ENCODE data around the gene SLC35F4.

SLC35F4 gene

DNA sequence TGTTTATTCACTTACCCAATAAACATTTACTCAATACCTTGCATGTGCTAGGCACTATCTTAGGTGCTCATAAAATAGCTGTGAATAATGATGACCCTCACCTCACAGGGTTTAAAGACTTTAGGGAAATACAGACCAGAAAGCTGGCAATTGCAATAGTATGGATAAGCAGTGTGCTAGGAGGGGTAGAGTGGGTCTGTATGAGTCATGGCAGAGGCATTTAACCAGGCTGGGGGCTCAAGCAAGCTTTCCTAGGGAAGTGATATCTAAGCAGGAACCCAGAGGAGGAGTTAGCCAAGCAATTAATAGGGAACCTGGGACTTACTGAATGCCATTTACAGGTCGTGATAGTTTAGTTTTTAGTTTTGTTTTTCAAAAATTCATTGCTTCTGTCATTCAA is 248.4 kb downstream of the SLC35F4 start:
- no peak for DNase-seq (ENCODE audit: low read depth)

DNA sequence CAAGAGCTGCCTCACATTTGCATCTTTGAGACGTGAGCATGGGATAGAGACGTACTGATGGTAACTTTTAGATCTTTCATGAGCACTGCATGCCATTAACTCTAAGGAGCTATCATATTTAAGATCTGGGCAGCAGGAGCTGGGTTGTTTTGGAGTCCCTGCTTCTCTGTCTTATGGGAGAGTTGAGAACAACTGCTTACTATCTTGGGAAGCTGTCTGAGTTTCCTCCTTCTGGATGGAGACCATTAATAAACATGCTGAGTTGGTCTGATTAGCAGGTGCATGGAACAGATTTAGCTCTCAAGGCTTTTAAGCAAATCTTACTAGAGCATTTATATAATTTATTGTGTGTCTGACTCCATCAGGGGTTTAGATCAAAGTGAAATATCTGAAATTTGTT is 252.9 kb downstream of the SLC35F4 start:
- DNase-seq (ENCODE audit: low read depth), result no peak

DNA sequence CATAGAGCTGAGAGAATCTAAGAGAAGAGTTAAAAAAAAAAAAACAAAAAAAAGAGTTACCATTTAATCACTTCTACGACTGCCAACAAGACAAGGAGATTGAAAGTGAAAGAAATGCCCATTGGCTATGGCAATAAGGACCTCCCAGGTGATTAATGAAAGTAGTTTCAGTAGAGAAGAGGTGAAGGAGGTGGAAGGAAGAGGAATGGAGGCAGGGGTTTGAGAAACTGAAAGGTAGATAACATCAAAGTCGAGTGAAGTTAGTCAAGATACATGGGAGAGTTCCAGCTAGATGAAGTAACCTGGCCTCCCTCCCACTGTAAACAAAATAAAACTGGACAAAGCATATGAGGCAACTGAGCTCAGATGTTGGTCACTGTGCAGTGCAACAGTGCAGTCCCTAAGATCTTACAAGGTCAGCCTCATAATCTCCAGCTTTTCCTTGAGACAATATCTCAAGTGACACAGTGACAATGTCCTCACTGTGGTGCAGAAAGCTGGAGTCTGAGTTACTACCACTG is 254.3 kb downstream of the SLC35F4 start:
- DNase-seq (ENCODE audit: low read depth), result no peak

DNA sequence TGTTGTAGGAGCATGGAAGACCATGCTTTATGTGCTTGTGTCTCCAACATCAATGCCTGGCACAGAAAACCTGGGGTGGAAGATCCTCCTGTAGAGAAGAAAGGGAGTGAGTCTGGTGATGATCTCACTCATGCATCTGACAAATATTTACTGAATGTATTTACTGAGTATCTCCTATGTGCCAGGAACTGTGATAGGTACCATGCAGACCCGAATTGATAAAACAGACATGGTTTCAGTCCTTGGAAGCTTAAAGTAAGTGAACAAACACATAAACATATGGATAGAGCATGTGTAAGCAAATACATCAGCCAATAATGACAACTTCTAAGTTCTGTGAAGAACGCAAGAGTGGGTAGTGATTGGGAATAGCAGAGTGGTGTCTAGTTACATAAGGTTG is 255.3 kb downstream of the SLC35F4 start:
- no peak for DNase-seq (ENCODE audit: low read depth)

- no peak for DNase-seq (ENCODE audit: low read depth)
Observed at GRCh38 chr14:57609192-57610075, 256.5 kb downstream of the SLC35F4 start.

DNA sequence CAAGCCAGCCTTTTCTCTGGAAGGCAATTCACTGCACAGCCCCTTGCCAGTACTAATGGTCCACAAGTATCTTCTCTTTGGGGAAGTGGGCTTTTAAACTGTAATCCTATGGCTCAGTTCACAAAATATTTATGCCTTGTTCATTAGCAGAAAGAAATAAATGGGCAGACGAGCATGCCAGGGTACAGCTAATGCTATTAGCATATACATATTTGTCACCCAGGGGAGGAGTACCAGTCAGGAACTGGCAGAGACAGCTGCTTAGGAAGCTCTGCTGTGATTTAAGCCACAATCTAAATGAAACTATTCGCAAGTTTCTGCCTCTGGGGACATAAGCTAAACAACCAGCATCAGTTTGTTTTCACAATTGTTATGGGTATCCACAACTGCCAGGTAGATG is 258.8 kb downstream of the SLC35F4 start:
- DNase-seq (ENCODE audit: low read depth), result no peak

DNA sequence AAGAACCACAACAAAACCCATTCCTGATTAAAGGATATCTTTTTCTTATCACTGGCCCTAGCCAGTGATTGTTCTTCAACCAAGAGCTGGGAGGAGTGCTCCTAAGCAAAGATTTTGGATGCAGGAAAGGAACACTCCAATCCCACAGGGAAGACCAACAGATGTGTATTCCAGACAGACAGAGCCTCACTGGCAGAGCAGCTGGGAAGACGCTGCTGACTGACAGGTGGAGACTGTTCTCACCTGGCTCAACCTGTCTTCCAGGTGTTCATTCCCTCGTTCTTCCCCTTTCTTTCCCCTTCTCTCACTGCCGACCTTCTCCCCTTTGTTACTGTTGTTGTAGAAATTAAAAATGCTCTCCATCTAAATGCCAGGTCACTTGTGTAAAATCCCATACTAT is 282.5 kb downstream of the SLC35F4 start:
- no peak for DNase-seq (ENCODE audit: low read depth)

DNA sequence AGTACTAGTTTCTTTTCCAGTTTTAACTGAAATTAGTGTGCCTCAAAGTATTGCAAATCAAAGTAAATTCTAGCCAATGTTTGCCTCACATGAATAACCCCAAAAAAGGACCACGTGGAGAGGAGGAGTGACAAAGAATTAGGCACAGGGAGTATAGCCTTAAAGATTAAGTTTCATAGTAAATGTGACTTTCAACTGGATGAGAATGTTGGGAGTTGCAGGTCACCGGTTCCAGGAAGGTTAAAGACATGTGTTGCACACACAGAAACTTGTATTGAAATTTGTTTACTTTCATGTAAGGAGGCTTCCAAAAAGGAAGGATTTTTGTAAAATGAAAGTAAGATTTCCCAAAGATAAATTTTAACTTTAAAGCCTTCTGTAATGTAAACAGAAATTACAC is 283.1 kb downstream of the SLC35F4 start:
- no peak for DNase-seq (ENCODE audit: low read depth)

DNA sequence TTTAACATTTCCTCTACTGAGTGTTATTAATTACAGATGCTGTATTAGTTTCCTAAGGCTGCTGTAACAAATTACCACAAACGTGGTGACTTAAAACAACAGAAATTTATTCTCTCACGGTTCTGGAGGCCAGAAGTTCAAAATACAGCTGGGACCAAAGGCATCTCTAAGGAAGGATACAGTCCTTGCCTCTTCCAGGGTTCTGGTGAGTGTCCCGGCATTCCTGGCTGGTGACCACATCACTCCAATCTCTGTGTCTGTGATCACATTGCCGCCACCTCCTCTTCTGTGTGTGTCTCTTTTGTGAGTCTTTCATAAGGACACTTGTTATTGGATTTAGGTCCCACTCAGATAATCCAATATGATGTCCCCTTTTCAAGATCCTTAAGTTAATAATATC is 287.1 kb downstream of the SLC35F4 start:
- DNase-seq (ENCODE audit: low read depth), result no peak

DNA sequence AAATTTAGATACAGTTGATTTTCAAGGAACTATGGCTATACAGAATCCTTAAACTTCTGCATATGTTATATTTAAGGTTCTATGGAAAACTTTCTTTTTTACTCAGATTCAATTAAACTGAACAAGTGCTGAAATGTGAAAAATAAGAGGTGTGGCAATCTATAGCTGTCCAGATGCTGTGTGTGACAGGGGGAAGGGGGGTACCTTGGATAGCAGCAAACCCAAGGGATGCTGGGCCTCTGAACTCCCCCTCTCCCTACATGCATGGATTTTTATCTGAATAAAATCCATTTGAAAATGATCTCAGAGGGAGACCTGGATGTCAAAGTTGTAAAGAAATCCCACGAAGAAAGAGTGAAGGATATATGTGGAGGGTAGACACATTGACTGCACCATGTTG is 289.4 kb downstream of the SLC35F4 start:
- no peak for DNase-seq (ENCODE audit: low read depth)

- DNase-seq (ENCODE audit: low read depth), result no peak
Observed at GRCh38 chr14:57575482-57575881, 290.4 kb downstream of the SLC35F4 start.

GRCh38 chr14:57574617-57575288 is 291.1 kb downstream of the SLC35F4 start:
- DNase-seq (ENCODE audit: low read depth), result no peak

DNA sequence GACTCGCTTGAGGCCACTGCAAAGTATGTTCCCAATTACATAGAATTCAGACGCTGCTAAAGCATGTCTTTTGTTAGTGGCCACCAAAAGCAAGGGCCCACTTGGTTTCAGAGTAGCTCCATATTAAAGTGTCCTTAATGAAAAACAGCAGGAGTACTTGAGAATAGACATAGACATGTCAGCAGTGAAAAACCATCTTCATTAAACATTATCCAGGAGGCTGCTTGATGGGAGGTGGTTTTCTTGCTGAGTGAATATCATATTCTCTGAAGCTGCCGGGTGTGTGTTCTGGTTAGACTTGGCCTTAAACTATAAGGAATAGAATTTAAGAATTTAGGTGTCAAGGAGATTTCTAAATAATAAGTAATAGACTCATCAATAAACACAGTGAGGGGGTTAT is 292.7 kb downstream of the SLC35F4 start:
- no peak for DNase-seq (ENCODE audit: low read depth)

- no peak for DNase-seq (ENCODE audit: low read depth)
Observed at GRCh38 chr14:57568554-57568953, 297.3 kb downstream of the SLC35F4 start.

GRCh38 chr14:57567220-57567619 is 298.7 kb downstream of the SLC35F4 start:
- no peak for DNase-seq (ENCODE audit: low read depth)

DNA sequence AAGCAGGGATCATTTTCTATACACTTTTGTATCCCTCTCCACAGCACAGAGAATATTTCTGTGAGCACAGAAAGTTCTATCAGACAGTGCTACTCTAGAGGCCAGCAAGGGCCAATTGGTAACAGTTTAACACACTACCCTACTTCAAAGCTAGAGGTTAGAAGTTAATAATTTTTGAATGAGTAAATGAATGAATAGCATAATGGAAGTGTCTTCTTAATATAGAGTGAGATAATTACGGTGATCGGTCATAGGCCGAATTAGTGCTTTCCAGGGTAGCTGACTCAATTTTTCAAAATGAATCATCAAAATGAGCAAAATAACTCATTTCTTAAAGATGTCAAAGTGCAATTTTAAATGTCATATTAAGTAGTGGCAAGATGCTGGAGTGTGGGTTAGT is 305.2 kb downstream of the SLC35F4 start:
- DNase-seq (ENCODE audit: low read depth), result no peak

- DNase-seq (ENCODE audit: low read depth), result no peak
Observed at GRCh38 chr14:57559576-57559975, 306.3 kb downstream of the SLC35F4 start.

GRCh38 chr14:57549765-57550420 is 316.0 kb downstream of the SLC35F4 start:
- no peak for DNase-seq (ENCODE audit: low read depth)

DNA sequence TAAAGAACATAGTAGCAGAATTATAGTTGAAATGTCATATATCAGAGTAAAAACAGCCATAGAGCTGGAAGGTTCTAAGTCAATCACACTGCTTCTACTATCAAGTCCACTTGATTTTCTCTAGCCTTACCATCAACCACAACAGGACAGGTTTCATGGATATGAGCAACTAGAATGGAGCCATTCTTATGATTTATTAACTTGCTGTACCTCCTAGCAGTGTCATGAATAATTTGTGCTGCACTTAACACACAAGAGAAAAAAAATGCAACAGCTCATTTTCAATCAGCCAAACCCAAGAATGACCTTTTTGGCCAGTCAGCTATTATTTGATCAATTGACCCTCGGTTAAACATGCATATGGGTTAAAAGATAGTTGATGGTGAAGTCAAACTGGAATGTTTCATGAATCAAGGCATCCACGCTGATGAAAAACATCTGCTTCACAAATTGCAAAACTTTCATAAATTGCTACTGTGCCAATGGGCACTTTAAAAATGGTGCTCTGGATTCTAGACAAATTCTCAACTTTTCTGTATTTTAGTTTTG is 316.8 kb downstream of the SLC35F4 start:
- no peak for DNase-seq (ENCODE audit: low read depth)

DNA sequence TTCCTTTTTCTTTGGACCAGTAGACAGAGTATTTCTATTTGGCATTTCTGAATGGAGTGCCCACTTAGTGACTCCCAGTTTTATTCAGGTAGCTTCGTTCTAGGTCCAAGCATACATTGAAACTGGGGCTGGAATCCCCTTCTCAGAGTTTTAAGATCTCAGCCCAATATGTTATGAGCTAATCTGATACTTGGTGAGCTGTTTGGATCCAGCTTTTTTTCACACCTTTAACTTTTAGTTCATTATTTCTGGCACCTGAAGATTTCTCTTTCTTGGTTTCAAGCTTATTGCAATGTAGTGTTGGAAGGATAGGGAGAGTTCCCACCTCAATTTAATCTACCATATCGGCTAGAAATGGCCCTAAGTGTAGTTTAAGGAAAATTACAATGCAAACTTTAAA is 318.8 kb downstream of the SLC35F4 start:
- DNase-seq (ENCODE audit: low read depth), result no peak

- no peak for DNase-seq (ENCODE audit: low read depth)
Observed at GRCh38 chr14:57533214-57533613, 332.7 kb downstream of the SLC35F4 start.

DNA sequence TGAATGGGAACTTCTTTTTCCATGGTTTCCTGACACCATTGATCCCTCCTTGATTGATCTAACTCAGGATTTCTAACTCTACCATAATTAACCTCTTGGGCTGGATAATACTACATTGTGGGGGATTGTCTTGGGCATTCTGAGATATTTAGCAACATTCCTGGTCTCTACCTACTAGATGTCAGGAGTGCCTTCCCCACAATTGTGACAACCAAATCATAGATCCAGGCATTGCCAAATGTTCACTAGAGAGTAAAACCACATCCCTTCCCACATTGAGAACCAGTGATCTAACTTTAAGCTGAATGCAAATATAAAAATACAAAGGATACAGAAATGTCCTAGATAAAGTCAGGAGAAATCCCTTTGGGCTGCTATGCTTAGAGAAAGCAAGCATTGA is 335.3 kb downstream of the SLC35F4 start:
- DNase-seq (ENCODE audit: low read depth), result no peak

DNA sequence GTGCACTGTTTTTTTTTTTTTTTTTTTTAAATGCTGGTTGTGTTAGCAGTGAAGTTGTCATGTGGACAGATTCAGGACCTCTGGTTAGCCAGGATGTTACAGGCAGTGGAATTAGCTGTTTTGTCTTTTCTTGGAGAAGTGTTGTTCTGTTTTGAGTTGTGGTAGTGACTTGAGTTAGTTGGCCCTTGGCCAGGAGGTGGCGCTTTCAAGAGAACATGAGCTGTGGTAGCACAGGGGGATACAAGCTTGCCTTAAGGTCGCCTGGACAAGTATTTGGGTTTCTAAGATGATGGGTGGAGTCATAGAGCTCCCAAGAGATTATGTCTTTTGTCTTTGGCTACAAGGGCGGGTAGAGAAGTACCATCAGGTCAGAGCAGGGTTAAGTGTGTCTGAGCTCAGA is 338.9 kb downstream of the SLC35F4 start:
- DNase-seq (ENCODE audit: low read depth), result no peak

All from amniotic epithelial cell (primary cell).